ENCODE data around the gene DOK5.

Gene DOK5

DNA sequence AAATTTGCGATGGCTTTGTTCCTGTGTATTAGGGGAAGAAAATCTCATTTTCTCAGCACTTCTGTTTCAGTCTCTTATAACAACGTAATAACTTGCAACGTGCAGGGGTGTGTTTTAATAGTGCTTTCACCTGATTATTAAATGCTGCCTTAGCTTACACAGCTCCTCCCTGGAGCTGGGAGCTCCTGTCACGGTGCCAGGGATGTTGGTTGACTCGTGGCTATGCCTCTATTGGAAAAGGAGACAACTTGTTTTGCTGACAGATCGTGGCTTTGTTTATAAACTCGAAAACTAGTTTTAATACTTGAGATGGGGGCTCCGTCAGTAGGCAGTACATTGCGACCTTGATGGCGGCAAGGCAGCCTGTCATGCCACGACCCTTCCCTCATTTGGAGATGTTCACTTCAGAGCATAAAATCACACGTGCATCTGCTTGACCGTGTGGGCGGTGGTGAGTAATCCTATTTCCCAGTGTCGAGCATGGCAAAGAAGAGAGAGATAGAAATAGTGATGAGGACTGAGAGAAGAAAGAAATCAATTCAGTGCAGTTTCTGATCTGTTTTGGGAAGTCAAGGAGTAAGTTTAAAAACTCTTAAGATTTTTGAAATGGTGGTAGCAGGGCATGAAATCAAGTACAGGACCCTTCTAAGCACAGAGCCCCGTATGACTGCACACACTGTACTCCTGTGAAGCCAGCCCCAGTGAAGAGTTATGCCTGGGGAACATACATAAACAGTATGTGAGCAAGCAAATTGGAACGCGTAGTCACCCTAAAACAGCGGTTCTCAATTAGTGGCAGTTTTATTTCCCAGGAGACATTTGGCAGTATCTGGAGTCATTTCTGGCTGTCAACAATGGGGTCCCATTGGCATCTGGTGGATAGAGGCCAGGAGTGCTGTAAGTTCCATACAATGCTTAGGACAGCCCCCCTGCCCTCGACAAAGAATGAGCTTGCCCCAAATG lies 147.2 kb downstream of the DOK5 start:
- no peak overlapping the region for H3K27ac ChIP-seq
- TF ChIP-seq, protein P1, sequence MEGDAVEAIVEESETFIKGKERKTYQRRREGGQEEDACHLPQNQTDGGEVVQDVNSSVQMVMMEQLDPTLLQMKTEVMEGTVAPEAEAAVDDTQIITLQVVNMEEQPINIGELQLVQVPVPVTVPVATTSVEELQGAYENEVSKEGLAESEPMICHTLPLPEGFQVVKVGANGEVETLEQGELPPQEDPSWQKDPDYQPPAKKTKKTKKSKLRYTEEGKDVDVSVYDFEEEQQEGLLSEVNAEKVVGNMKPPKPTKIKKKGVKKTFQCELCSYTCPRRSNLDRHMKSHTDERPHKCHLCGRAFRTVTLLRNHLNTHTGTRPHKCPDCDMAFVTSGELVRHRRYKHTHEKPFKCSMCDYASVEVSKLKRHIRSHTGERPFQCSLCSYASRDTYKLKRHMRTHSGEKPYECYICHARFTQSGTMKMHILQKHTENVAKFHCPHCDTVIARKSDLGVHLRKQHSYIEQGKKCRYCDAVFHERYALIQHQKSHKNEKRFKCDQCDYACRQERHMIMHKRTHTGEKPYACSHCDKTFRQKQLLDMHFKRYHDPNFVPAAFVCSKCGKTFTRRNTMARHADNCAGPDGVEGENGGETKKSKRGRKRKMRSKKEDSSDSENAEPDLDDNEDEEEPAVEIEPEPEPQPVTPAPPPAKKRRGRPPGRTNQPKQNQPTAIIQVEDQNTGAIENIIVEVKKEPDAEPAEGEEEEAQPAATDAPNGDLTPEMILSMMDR (IDR thresholded peaks at IDR 0.05), result no peak
- no peak for TF ChIP-seq ZFX (IDR thresholded peaks at IDR 0.05; ENCODE audit: borderline replicate concordance)

DNA sequence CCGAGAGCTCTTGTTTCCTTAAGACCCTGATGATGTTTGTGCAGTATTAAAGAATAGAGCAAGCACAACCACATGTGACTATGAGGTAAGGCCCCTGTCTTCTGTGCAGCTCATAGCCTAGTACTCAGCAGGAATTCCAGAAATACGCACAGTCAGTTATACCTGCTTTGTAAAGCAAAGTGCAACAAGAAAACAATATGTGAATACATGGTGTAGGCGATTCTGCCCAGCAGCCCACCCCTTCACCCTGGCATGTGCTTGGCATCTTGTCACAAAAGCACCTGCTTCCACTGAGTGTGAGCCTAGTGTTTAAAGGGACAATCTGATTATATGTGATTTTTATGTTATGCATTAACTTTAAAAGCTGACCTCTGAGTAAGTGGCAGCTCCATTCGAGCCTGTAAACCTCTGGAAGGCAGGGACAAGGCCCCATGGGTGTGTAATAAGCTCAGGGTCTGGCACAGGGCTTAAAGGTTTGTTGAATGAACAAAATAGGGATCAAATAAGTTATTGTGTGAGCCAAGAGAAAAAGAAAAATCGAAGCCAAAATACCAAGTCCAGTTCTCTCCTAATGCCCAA lies 148.7 kb downstream of the DOK5 start:
- no peak overlapping the region for H3K27ac ChIP-seq
- TF ChIP-seq ZFX (IDR thresholded peaks at IDR 0.05; ENCODE audit: borderline replicate concordance), result no peak
- TF ChIP-seq, protein P1 (IDR thresholded peaks at IDR 0.05), result no peak

DNA sequence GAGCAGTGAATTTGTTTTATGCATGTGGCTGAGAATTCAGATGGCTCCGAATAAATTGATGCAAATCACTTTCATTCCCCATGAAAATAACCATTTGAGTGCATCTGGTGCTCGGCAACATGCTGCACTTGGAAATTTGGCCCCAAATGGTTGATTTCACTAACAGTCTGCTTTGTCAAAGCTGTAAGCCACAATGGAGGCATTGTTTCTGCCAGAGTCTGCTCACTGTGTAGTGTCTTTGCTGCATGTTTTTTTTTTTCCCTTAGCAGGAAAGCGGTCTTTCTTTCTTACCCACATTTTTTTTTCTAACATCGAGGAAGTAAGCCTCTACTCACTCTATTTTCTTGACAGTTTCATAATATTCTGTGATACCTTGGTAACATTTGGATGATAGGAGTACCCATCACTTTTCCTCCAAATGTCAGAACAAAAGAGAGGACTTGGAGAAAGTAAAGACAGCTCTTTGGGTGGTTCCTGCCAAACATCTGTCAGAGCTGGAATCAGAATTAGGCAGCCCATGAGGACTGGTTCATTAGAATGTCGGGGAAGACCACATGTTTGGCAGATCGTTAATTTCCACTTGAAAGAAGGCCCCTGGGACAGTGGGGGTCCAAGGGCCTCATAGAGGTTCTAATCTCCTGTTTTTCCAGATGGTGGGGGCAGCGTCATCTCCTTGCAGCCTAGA lies 149.5 kb downstream of the DOK5 start:
- TF ChIP-seq, protein P1 (IDR thresholded peaks at IDR 0.05), result no peak
- no peak for TF ChIP-seq ZFX (IDR thresholded peaks at IDR 0.05; ENCODE audit: borderline replicate concordance)
- no peak overlapping the region for H3K27ac ChIP-seq

DNA sequence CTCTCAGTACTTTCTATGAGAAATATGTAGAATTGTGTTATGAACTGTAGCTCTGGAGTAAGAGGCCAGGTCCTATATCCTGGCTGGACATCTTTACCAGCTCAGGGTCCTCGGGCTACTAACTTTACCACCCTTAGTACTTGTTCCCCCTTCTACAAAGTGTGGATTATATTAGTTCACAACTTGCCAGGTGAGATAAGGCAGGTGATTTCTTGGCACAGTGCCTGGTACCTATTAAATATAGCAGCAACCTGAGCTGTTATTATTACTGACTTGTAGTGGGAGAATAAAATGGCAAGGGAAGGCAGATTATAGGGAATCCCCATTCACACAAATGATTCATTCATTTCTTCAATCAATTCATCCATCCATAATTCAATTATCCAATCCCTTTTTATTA lies 150.1 kb downstream of the DOK5 start:
- TF ChIP-seq, protein P1 (IDR thresholded peaks at IDR 0.05), result no peak
- no peak for TF ChIP-seq ZFX (IDR thresholded peaks at IDR 0.05; ENCODE audit: borderline replicate concordance)
- H3K27ac ChIP-seq, result no peak overlapping the region

DNA sequence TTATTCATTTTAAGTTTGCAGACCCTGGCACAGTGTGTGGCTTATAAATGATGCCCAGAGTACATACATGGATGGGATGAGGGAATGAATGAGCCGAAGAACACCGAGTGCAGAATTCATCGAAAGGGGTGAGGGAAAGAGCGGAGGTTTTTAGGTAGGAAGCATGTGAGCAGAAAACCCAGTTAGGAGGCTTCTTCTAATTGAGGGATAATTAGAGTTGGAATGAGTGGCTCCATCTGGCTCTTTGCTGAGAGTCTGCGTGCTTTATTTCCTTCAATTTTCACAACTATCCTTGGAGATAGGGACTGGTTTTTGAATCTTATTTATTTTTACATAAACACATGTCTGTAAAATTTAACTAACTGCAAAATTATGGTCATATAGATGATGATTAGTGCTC lies 150.7 kb downstream of the DOK5 start:
- TF ChIP-seq ZFX (IDR thresholded peaks at IDR 0.05; ENCODE audit: borderline replicate concordance), result no peak
- TF ChIP-seq, protein P1 (IDR thresholded peaks at IDR 0.05), result no peak
- H3K27ac ChIP-seq, result no peak overlapping the region

DNA sequence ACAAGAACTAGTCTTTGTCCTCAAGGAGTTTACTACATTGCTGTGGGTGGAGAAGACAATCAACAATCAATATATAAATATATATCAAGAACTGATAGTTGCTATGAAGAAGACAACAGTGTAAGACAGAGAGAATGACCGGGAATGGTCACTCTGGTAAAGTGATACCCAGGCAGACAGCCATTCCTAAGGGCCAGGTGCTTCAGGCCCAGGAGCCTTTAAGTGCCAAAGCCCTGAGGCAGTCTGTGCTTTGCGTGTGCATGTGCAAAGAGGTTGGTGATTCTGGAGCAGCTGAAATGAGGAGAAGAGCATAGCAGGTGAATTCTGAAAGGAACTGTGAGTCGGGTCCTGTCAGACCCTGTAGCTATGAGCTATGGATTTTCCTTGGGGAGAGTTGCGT lies 154.2 kb downstream of the DOK5 start:
- H3K27ac ChIP-seq, result no peak overlapping the region
- TF ChIP-seq, protein P1 (IDR thresholded peaks at IDR 0.05), result no peak
- no peak for TF ChIP-seq ZFX (IDR thresholded peaks at IDR 0.05; ENCODE audit: borderline replicate concordance)

Measured in 22Rv1 (cell line).